GM12873 (cell line): Measurements from ENCODE around the gene IFT88.

Experiments used
- TF ChIP-seq, protein P1 (sequence below): IDR thresholded peaks from 2 replicates; pipeline ENCODE4 v1.5.1; 2012; ENCODE audit warnings: low read depth, mild to moderate bottlenecking, moderate library complexity, low read length, control low read depth; ENCODE audit not compliant: insufficient read depth; ENCODE audit errors: missing control alignments

Gene IFT88

GRCh38 chr13:20582026-20582425, 15.1 kb downstream of the IFT88 start:
- TF ChIP-seq, protein P1, sequence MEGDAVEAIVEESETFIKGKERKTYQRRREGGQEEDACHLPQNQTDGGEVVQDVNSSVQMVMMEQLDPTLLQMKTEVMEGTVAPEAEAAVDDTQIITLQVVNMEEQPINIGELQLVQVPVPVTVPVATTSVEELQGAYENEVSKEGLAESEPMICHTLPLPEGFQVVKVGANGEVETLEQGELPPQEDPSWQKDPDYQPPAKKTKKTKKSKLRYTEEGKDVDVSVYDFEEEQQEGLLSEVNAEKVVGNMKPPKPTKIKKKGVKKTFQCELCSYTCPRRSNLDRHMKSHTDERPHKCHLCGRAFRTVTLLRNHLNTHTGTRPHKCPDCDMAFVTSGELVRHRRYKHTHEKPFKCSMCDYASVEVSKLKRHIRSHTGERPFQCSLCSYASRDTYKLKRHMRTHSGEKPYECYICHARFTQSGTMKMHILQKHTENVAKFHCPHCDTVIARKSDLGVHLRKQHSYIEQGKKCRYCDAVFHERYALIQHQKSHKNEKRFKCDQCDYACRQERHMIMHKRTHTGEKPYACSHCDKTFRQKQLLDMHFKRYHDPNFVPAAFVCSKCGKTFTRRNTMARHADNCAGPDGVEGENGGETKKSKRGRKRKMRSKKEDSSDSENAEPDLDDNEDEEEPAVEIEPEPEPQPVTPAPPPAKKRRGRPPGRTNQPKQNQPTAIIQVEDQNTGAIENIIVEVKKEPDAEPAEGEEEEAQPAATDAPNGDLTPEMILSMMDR: no peak

DNA sequence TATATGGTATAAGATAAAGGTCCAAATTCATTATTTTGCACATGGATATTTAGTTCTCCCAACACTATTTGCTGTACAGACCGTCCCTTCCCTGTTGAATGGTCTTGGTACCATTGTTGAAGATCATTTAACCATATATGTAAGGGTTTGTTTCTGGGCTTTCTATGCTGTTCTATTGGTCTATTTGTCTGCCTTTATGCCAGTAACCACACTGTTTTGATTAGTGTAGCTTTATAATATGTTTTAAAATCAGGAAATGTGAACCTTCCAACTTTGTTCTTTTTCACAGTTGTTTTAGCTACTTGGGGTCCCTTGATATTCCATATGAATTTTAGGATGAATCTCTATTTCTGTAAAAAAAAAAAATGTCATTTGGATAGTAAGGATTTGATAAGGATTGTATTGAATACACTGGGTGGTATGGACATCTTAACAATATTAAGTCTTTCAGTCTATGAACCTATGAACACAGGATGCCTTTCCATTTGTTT, 16.9 kb downstream of the IFT88 start:
- TF ChIP-seq, protein P1: no peak

DNA sequence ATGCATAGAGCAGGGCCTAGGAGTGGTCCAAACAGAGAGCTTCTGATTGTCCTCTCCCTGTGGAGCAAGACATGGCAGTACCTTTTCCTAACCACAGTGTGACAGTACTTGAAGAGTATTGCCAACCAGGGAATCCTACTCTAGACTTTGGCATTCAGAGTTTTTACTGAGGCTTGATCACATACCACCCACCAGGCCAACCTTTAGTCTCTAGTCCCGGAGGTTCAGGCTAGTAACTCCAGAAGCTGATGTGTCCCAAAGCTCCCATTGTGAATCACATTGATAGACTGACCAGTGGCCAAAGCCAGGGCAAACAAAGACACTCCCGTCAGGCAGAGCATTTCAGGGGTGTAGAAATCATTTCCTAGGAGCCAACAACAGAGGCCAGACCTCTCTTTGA, 18.4 kb downstream of the IFT88 start:
- TF ChIP-seq, protein P1: no peak

DNA sequence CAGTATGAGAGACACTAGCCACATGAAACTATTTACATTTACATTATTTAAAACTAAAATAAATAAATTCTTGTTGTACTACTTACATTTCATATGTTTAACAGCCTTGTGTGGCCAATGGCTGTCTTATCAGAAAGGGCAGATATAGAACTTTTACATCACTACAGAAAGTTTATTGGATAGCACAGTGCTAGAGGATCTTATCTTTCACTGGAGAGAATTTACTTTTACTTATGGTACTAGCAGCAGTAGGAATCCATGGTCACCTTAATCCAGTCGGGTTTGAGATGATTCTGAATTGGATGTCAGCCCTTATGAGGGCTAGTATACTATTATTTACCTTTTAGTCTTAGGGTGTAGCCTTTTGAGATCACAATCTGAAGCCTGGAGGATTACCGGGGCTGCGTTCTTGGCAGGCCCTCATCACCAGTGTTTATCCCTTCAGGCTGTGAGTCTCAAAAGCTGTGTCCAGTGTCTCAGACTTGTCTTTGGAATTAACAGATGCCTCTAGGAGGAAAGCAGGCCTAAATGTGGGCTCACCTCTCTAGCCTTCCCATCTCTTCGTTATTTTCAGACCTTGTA, 21.7 kb downstream of the IFT88 start:
- TF ChIP-seq, protein P1: no peak

DNA sequence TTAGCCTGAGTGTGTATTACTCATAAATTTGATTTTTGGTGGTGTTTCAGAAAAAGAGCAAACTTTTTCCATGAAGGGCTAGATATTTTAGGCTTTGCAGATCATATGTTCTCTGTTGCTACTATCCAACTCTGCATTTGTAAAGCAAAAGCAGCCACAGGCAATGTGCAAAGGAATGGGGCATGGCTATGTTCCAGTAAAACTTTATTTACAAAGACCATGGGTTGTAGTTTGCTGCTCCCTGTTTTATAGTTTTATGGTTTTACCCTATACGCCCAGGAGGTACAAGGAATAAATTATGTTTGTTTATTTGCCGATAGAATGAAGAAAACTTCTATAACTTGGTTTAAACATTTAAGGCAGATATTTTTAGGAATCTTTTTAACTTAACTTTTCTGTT, 23.6 kb downstream of the IFT88 start:
- TF ChIP-seq, protein P1: no peak

- TF ChIP-seq, protein P1: no peak
Observed at GRCh38 chr13:20592606-20593005, 25.6 kb downstream of the IFT88 start.

GRCh38 chr13:20594280-20594679, 27.3 kb downstream of the IFT88 start:
- TF ChIP-seq, protein P1: no peak
